ENCODE results near the gene SLC6A11. TPM values are rescaled to one million over a fixed set of nuclear protein-coding genes. Genes with fewer than 3 reads are reported as not detected.

Gene SLC6A11
- polyA plus RNA-seq, 1 donor (not counting 4 experiments of a cell fraction or from before 2014, with no cell fraction given) = 9.8 TPM

GRCh38 chr3:10790713-10791112 is 25.3 kb upstream of the SLC6A11 start:
- no peak for TF ChIP-seq EZH2 (IDR thresholded peaks at IDR 0.05; ENCODE audit: low read length)
- no peak for TF ChIP-seq CTCF (optimal IDR thresholded peaks at IDR 0.05 in 1 of 3, IDR thresholded peaks at IDR 0.05 in 1 of 3, conservative IDR thresholded peaks at IDR 0.05 in 1 of 3; ENCODE audit: extremely low read depth in 1 of 3, insufficient read depth in 2 of 3, low read length in 3 of 3)
- H3K9ac ChIP-seq (ENCODE audit: control insufficient read depth, extremely low read depth, insufficient read depth, low read length) = no peak overlapping the region
- no peaks in the 10 kb centered on the region for H3K9me1 ChIP-seq (ENCODE audit: control insufficient read depth, extremely low read depth, insufficient read depth, low read length)
- H3K4me3 ChIP-seq (ENCODE audit: control insufficient read depth in 2 of 3, extremely low read depth in 1 of 3, insufficient read depth in 2 of 3, low read depth in 1 of 3, low read length in 3 of 3) = no peak overlapping the region
- H3K9me3 ChIP-seq (ENCODE audit: control insufficient read depth, low read depth, low read length) = no peaks in the 10 kb centered on the region
- DNase-seq (ENCODE audit: low read depth, low spot score) = no peak
- no peak overlapping the region for H3K27ac ChIP-seq (ENCODE audit: control insufficient read depth, insufficient read depth, low read length)
- dilution Hi-C loops (cut with MboI; ENCODE audit: extremely low pct_ligation_motif_present, low sequenced_read_pairs) = no loop called here
- no peaks in the 10 kb centered on the region for H3K4me1 ChIP-seq (ENCODE audit: control insufficient read depth, extremely low read depth, insufficient read depth, low read length)
- no peaks in the 10 kb centered on the region for H3K36me3 ChIP-seq (ENCODE audit: control insufficient read depth in 2 of 2, extremely low read depth in 1 of 2, insufficient read depth in 2 of 2, low read length in 2 of 2)
- no peak overlapping the region for H3K4me2 ChIP-seq (ENCODE audit: control insufficient read depth, extremely low read depth, insufficient read depth, low read depth, low read length)
- no peaks in the 10 kb centered on the region for H4K20me1 ChIP-seq (ENCODE audit: control insufficient read depth, extremely low read depth, insufficient read depth, low read length)
- H2AFZ ChIP-seq (ENCODE audit: control insufficient read depth, low read length) = no peak overlapping the region
- H3K79me2 ChIP-seq (ENCODE audit: control insufficient read depth, insufficient read depth, low read length) = no peaks in the 10 kb centered on the region
- FAIRE-seq = no peak
- H3K27me3 ChIP-seq (ENCODE audit: control insufficient read depth, extremely low read depth, insufficient read depth, low read length) = no peaks in the 10 kb centered on the region

GRCh38 chr3:10792208-10792607 is 23.8 kb upstream of the SLC6A11 start:
- Histone ChIP-seq H3K4me2 (ENCODE audit: control insufficient read depth, extremely low read depth, insufficient read depth, low read depth, low read length) (no peak overlapping the region), H3K9me3 (ENCODE audit: control insufficient read depth, low read depth, low read length) (no peaks in the 10 kb centered on the region), H3K4me3 (ENCODE audit: control insufficient read depth in 2 of 3, extremely low read depth in 1 of 3, insufficient read depth in 2 of 3, low read depth in 1 of 3, low read length in 3 of 3) (no peak overlapping the region), H2AFZ (ENCODE audit: control insufficient read depth, low read length) (no peak overlapping the region), H3K27me3 (ENCODE audit: control insufficient read depth, extremely low read depth, insufficient read depth, low read length) (no peaks in the 10 kb centered on the region), H3K79me2 (ENCODE audit: control insufficient read depth, insufficient read depth, low read length) (no peaks in the 10 kb centered on the region), H3K9ac (ENCODE audit: control insufficient read depth, extremely low read depth, insufficient read depth, low read length) (no peak overlapping the region), H4K20me1 (ENCODE audit: control insufficient read depth, extremely low read depth, insufficient read depth, low read length) (no peaks in the 10 kb centered on the region), H3K4me1 (ENCODE audit: control insufficient read depth, extremely low read depth, insufficient read depth, low read length) (no peaks in the 10 kb centered on the region), H3K9me1 (ENCODE audit: control insufficient read depth, extremely low read depth, insufficient read depth, low read length) (no peaks in the 10 kb centered on the region), H3K36me3 (ENCODE audit: control insufficient read depth in 2 of 2, extremely low read depth in 1 of 2, insufficient read depth in 2 of 2, low read length in 2 of 2) (no peaks in the 10 kb centered on the region), H3K27ac (ENCODE audit: control insufficient read depth, insufficient read depth, low read length) (no peak overlapping the region)
- DNase-seq (ENCODE audit: low read depth, low spot score) (no peak), FAIRE-seq (no peak)
- dilution Hi-C loops (cut with MboI; ENCODE audit: extremely low pct_ligation_motif_present, low sequenced_read_pairs) = no loop called here
- no peak for TF ChIP-seq EZH2 (IDR thresholded peaks at IDR 0.05; ENCODE audit: low read length)
- TF ChIP-seq CTCF (optimal IDR thresholded peaks at IDR 0.05 in 1 of 3, IDR thresholded peaks at IDR 0.05 in 1 of 3, conservative IDR thresholded peaks at IDR 0.05 in 1 of 3; ENCODE audit: extremely low read depth in 1 of 3, insufficient read depth in 2 of 3, low read length in 3 of 3) = no peak
